HEK293T (cell line): Measurements from ENCODE around the gene CPB1.

Source experiments
- FOXA1 ChIP-seq: fragments of 450-650 bp; IDR thresholded peaks from 2 replicates; pipeline ENCODE4 v1.6.1; 2016; ENCODE audit warnings: mild to moderate bottlenecking
- TARDBP ChIP-seq: fragments of 450-650 bp; IDR thresholded peaks from 2 replicates; pipeline ENCODE4 v1.6.1; 2016
- ZNF384 ChIP-seq: fragments of 450-650 bp; IDR thresholded peaks from 2 replicates; pipeline ENCODE4 v1.6.1; 2016

GRCh38 chr3:148873270-148873927 lies 45.8 kb downstream of the CPB1 start:
- TF ChIP-seq FOXA1 (no peak), TARDBP (no peak), ZNF384 (no peak)
